GM10847 (cell line): ENCODE data around the gene MAGI2.

ENCODE experiments used
- POLR2A ChIP-seq: IDR thresholded peaks from 2 replicates; pipeline ENCODE4 v1.6.1; 2011; ENCODE audit not compliant: insufficient read length; ENCODE audit errors: extremely low read depth

Gene MAGI2

DNA sequence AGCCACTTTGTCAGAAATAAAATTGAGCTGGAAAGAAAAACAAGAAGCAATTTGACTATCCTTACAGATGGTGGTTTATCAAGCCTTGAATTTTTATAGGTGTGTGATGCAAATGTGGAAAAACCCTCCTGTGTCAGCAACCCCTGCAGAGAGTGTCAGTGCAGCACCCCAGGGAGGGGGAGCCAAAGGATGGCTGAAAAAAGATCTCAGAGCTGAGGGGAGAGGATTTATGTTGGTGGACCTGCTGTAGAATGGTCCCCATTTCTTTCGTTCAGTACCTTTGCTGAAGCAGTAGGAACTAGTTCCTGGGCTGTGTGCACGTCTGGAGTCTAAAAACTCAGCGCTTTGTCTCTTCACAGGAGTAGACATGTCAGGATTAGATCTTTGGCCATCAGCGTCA lies 1415.9 kb downstream of the MAGI2 start:
- TF ChIP-seq POLR2A = no peak

DNA sequence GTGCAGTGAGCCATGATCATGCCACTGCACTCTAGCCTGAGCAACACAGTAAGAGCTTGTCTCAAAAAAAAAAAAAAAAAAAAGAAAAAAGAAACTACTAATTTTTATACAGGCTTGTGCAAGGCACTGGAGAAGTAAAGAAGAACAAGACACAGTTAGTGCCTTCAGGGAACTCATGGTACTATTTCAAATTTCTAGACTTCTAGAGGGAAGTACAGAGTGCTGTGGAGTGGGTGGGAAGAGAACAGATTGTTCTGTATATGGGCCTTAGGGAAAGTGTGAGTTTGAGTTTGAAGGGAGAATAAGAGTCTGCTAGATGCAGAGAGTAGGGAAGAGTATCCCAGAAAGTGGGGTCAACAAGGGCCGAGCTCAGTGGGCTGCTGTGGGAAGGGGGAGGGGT lies 1420.1 kb downstream of the MAGI2 start:
- no peak for TF ChIP-seq POLR2A

GRCh38 chr7:78026492-78026891 lies 1427.0 kb downstream of the MAGI2 start:
- TF ChIP-seq POLR2A = no peak

- no peak for TF ChIP-seq POLR2A
Observed at GRCh38 chr7:78024591-78024990, 1428.9 kb downstream of the MAGI2 start.

DNA sequence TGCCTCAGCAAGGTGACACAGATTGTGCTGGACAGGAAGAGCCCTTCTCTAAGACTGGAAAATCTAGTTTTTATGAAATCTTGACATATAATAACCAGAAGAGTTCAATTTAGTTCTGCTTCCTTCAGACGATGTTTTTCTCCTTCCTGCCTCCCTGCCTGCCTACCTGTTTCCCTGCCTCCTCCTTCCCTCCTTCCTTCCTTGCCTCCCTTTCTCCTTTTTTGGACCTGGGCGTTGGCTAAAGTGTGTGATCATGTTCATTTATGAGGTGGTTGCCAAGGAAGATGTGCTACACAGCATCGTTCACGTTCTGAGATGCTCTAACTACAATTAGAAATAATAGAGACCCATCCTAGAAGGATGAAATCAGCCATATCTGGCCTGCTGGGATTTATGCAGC lies 1430.3 kb downstream of the MAGI2 start:
- TF ChIP-seq POLR2A = no peak

- TF ChIP-seq POLR2A = no peak
Observed at GRCh38 chr7:78022165-78022564, 1431.3 kb downstream of the MAGI2 start.

DNA sequence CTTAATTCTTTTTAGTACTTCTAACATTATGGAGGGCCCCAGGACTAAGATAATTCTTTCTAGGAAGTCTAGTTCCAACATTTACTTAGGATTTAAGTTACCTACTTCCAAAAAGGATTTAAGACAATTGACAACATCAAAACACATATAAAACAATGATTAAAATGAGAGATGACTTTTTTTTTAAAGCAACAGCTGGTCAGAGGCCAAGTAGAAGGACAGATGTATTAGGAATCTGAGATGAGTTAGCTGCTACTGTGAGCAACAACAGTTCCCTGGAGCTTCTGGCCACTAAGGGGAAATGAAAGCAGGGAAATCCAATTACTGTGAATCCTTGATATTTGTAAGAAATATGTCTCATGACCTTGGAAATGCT lies 1432.6 kb downstream of the MAGI2 start:
- no peak for TF ChIP-seq POLR2A

DNA sequence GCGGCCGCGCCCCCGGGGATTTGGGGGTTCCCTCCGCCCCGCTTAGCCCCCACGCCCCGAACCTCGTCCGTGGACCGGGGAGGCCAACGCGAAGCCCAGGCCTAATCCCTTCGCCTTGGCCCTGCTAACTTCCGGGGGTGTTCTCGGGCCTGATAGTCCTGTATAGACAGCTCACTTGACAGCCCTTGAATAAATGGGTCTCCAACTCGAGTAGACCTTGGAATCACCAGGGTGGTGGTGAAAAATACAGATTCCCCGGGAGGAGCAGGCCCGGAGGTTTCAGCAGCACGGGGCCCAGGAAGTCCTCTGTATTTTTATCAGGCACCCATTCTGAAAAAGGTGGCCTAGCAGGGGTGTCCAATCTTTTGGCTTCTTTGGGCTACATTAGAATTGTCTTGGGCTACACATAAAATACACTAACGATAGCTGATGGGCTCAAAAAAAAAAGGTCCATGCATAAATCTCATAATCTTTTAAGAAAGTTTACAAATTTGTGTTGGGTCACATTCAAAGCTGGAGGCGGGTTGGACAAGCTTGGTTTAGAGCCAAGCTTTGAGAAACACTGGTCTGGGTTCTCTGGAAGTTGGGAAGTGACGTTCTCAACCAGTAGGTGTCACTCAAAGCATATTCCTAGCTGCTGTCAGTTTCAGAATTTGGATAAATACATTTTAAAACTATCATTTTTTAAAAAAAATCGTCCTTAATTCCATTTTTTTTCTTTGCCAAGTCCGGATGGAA lies 1433.2 kb downstream of the MAGI2 start:
- no peak for TF ChIP-seq POLR2A

GRCh38 chr7:78019447-78020135 lies 1433.9 kb downstream of the MAGI2 start:
- no peak for TF ChIP-seq POLR2A

- no peak for TF ChIP-seq POLR2A
Observed at GRCh38 chr7:78018641-78019446, 1434.6 kb downstream of the MAGI2 start.

- no peak for TF ChIP-seq POLR2A
Observed at GRCh38 chr7:78017591-78018100, 1435.8 kb downstream of the MAGI2 start.

GRCh38 chr7:78015574-78016260 lies 1437.8 kb downstream of the MAGI2 start:
- no peak for TF ChIP-seq POLR2A

GRCh38 chr7:78014401-78014800 lies 1439.1 kb downstream of the MAGI2 start:
- TF ChIP-seq POLR2A = no peak

GRCh38 chr7:78013386-78013785 lies 1440.1 kb downstream of the MAGI2 start:
- TF ChIP-seq POLR2A = no peak

- no peak for TF ChIP-seq POLR2A
Observed at GRCh38 chr7:78011642-78012041, 1441.8 kb downstream of the MAGI2 start.
